HepG2 (cell line): ENCODE data around the gene CELF5. TPM values are rescaled to one million over a fixed set of nuclear protein-coding genes. Genes with fewer than 3 reads are reported as not detected.

Experiments
- GFI1 ChIP-seq: sonication (generic); formaldehyde crosslinking; IDR thresholded peaks from 2 replicates; pipeline ENCODE4 v1.5.0; 2020; ENCODE audit warnings: missing genetic modification reagents, mild to moderate bottlenecking, borderline replicate concordance
- MED13 ChIP-seq: sonication (generic); formaldehyde crosslinking; IDR thresholded peaks from 2 replicates; pipeline ENCODE4 v1.5.0; 2020; ENCODE audit warnings: missing genetic modification reagents
- PCBP1 ChIP-seq: fragments of 200-400 bp; formaldehyde crosslinking; IDR thresholded peaks from 2 replicates; pipeline ENCODE4 v1.6.1; 2017; ENCODE audit warnings: mild to moderate bottlenecking, low read depth, low read length, borderline replicate concordance
- RCOR2 ChIP-seq: IDR thresholded peaks from 2 replicates; pipeline ENCODE4 v1.6.1; 2016; ENCODE audit warnings: missing biosample characterization, missing genetic modification reagents
- REXO4 ChIP-seq: sonication (generic); formaldehyde crosslinking; IDR thresholded peaks from 2 replicates; pipeline ENCODE4 v1.8.0; 2022; ENCODE audit warnings: missing genetic modification reagents, mild to moderate bottlenecking, borderline replicate concordance
- SATB2 ChIP-seq: sonication (generic); formaldehyde crosslinking; IDR thresholded peaks from 2 replicates; pipeline ENCODE4 v1.5.0; 2020; ENCODE audit warnings: missing genetic modification reagents
- TMF1 ChIP-seq: sonication (generic); formaldehyde crosslinking; IDR thresholded peaks from 2 replicates; pipeline ENCODE4 v1.8.1; 2022; ENCODE audit warnings: low read depth, missing genetic modification reagents
- ZFP36 ChIP-seq: fragments of 150-350 bp; IDR thresholded peaks from 2 replicates; pipeline ENCODE4 v1.6.1; 2018; ENCODE audit warnings: borderline replicate concordance, low read length, low read depth; ENCODE audit not compliant: partially characterized antibody
- ZNF263 ChIP-seq: sonication (generic); formaldehyde crosslinking; IDR thresholded peaks from 2 replicates; pipeline ENCODE4 v1.4.0; 2020; ENCODE audit warnings: missing genetic modification reagents
- ZNF335 ChIP-seq: sonication (generic); formaldehyde crosslinking; IDR thresholded peaks from 2 replicates; pipeline ENCODE4 v1.4.0; 2020; ENCODE audit warnings: missing genetic modification reagents
- ZNF660 ChIP-seq: sonication (generic); formaldehyde crosslinking; IDR thresholded peaks from 2 replicates; pipeline ENCODE4 v1.5.1; 2020; ENCODE audit warnings: mild to moderate bottlenecking, low read depth, missing genetic modification reagents, borderline replicate concordance
- polyA plus RNA-seq, 8 experiments: library from polyadenylated mRNA; depleted of rRNA in 3 of 8; stranded (reverse) in 7 of 8; unstranded in 1 of 8; fragments of >200 nt; fragmentation: Illumina TruSeq in 4 of 8; extraction: Trizol in 4 of 8; gene quantifications; 2 replicates each; pipeline versions ENCODE4 v1.2.1 to v1.2.3, GENCODE V29; 2011 to 2016; ENCODE audit warnings: low read depth in 4 of 8, missing spikeins in 1 of 8, mixed read lengths in 1 of 8; ENCODE audit not compliant: insufficient read depth in 1 of 8
- total RNA-seq, 5 experiments: library from RNA; depleted of rRNA; stranded (reverse); fragments of >200 nt; fragmentation: Illumina TruSeq; extraction: Trizol; gene quantifications; 2 replicates each; pipeline ENCODE4 v1.2.3, GENCODE V29; 2016; ENCODE audit warnings: low read depth in 1 of 5
- TF ChIP-seq, protein P1 (sequence below), 2 experiments: fragments of 450-650 bp in 1 of 2; sonication (generic) in 1 of 2; formaldehyde crosslinking in 1 of 2; IDR thresholded peaks; 2 replicates each; pipeline versions ENCODE4 v1.6.1 to v1.8.0; 2016 to 2022; ENCODE audit warnings: antibody characterized with exemption in 1 of 2, mild to moderate bottlenecking in 1 of 2, missing genetic modification reagents in 1 of 2
- TF ChIP-seq, protein P2 (sequence below): sonication (generic); formaldehyde crosslinking; IDR thresholded peaks from 2 replicates; pipeline ENCODE4 v1.4.0; 2020; ENCODE audit warnings: missing genetic modification reagents
- TF ChIP-seq, protein P3 (sequence below): sonication (generic); formaldehyde crosslinking; IDR thresholded peaks from 2 replicates; pipeline ENCODE4 v1.5.0; 2020; ENCODE audit warnings: missing genetic modification reagents
- TF ChIP-seq, protein P4 (sequence below): sonication (generic); formaldehyde crosslinking; IDR thresholded peaks from 2 replicates; pipeline ENCODE4 v1.8.0; 2022; ENCODE audit warnings: missing genetic modification reagents, mild to moderate bottlenecking, inconsistent platforms, borderline replicate concordance

CELF5 gene
- total and polyA plus RNA-seq, 2 of the 13 experiments (the other 11 are each of a cell fraction or from before 2014, with no cell fraction given), result 0.31 to 0.84 TPM

DNA sequence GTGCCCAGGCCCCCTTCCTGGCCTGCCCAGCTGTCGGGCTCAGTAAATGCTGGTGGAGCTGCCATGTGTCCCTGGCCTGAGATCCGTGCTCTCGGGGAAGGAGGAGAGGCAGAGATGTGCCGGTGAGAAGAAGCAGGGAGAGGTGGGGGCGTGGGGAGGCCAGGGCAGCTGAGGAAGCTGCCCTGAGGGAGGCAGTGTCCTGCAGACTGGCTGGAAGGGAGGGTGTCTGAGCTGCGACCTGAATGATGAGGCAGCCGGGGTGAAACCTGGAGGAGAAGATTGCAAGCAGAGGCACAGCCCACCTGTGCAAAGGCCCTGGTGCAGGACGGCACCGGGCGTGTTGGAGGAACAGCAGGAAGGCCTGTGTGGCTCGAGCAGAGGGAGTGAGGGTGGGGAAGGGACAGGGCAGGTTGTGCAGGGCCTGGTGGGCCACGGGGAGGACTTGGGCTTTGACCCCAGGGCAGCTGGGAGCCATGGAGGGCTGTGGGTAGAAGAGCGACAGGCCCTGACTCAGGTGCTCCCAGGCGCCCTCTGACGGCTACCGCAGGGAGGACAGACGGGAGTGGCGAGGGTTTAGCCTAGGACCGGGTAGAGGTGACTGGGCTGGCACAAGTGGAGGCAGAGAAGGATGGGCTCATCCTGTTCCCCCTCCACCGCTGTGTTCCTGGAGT is 14.0 kb upstream of the CELF5 start (continued):
- TF ChIP-seq, protein P1, sequence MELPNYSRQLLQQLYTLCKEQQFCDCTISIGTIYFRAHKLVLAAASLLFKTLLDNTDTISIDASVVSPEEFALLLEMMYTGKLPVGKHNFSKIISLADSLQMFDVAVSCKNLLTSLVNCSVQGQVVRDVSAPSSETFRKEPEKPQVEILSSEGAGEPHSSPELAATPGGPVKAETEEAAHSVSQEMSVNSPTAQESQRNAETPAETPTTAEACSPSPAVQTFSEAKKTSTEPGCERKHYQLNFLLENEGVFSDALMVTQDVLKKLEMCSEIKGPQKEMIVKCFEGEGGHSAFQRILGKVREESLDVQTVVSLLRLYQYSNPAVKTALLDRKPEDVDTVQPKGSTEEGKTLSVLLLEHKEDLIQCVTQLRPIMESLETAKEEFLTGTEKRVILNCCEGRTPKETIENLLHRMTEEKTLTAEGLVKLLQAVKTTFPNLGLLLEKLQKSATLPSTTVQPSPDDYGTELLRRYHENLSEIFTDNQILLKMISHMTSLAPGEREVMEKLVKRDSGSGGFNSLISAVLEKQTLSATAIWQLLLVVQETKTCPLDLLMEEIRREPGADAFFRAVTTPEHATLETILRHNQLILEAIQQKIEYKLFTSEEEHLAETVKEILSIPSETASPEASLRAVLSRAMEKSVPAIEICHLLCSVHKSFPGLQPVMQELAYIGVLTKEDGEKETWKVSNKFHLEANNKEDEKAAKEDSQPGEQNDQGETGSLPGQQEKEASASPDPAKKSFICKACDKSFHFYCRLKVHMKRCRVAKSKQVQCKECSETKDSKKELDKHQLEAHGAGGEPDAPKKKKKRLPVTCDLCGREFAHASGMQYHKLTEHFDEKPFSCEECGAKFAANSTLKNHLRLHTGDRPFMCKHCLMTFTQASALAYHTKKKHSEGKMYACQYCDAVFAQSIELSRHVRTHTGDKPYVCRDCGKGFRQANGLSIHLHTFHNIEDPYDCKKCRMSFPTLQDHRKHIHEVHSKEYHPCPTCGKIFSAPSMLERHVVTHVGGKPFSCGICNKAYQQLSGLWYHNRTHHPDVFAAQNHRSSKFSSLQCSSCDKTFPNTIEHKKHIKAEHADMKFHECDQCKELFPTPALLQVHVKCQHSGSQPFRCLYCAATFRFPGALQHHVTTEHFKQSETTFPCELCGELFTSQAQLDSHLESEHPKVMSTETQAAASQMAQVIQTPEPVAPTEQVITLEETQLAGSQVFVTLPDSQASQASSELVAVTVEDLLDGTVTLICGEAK (IDR thresholded peaks at IDR 0.05), result no peak
- TF ChIP-seq, protein P1 (CRISPR knock-in tag; IDR thresholded peaks at IDR 0.05), result no peak
- TF ChIP-seq, protein P2, sequence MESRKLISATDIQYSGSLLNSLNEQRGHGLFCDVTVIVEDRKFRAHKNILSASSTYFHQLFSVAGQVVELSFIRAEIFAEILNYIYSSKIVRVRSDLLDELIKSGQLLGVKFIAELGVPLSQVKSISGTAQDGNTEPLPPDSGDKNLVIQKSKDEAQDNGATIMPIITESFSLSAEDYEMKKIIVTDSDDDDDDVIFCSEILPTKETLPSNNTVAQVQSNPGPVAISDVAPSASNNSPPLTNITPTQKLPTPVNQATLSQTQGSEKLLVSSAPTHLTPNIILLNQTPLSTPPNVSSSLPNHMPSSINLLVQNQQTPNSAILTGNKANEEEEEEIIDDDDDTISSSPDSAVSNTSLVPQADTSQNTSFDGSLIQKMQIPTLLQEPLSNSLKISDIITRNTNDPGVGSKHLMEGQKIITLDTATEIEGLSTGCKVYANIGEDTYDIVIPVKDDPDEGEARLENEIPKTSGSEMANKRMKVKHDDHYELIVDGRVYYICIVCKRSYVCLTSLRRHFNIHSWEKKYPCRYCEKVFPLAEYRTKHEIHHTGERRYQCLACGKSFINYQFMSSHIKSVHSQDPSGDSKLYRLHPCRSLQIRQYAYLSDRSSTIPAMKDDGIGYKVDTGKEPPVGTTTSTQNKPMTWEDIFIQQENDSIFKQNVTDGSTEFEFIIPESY (CRISPR knock-in tag), result no peak
- TF ChIP-seq, protein P3, sequence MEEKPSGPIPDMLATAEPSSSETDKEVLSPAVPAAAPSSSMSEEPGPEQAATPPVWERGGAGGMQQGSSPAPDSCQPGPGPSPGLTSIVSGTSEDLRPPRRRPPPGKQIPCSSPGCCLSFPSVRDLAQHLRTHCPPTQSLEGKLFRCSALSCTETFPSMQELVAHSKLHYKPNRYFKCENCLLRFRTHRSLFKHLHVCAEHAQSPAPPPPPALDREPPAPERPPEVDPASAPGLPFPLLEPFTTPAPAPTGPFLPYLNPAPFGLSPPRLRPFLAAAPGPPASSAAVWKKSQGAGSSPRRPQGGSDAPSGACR (CRISPR knock-in tag), result no peak
- TF ChIP-seq GFI1 (CRISPR knock-in tag) (no peak), REXO4 (CRISPR knock-in tag) (no peak), TMF1 (CRISPR knock-in tag) (no peak), MED13 (CRISPR knock-in tag) (peak; percentile 23; the same call in 1 of the 2 replicates), ZFP36 (peak; percentile 54), ZNF335 (CRISPR knock-in tag) (0 out of 2 replicates have a peak, but pooled peaks have one; percentile 67), RCOR2 (CRISPR knock-in tag) (0 out of 2 replicates have a peak, but pooled peaks have one; percentile 54), SATB2 (CRISPR knock-in tag) (no peak), ZNF263 (CRISPR knock-in tag) (peak; percentile 39; the same call in 1 of the 2 replicates), ZNF660 (no peak), PCBP1 (peak; percentile 73; the same call in 1 of the 2 replicates)
- TF ChIP-seq, protein P4, sequence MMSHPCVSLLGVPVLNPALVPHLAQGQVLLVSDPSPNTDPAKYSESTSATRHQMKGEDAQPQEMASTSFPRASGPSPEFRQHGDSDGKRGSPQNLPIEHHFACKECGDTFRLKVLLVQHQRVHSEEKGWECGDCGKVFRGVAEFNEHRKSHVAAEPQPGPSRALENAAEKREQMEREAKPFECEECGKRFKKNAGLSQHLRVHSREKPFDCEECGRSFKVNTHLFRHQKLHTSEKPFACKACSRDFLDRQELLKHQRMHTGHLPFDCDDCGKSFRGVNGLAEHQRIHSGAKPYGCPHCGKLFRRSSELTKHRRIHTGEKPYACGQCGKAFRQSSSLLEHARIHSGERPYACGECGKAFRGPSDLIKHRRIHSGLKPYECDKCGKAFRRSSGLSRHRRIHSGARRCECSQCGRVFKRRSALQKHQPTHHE (CRISPR knock-in tag), result no peak
